ENCODE measurements around the gene KRTAP25-1.

The KRTAP25-1 gene

DNA sequence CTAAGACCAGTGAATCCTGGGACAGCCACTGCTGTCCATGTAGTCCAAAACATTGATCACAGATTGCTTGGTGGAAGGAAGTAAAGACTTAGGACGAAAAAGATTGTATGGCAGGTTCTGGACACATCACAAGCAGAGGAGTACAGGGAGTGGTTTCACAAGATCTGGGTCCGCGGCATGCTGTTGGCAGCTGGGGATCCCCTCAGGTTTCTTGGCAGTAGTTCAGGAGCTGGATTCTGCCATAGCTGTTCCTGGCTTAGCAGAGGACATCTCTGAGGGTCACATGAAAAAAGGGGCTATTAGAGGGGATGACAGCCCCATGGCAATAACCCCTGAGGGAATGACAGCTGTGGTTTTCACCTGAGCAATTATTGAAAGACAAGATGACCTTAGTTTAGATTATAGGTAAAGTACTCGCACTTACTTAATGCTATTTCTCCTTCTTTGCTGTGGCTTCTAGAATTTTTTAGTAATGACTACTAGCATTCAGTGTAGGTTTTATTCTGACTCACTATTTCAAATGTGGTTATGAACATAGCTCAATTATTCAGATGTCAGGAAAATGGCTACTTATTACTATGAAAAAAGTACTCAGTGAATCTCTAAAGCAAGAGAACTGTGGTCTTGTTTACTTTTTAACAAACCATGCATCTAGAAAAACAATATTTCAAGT, 40.0 kb upstream of the KRTAP25-1 start:
- H3K4me3 ChIP-seq (ENCODE audit: low read depth, low read length) = no peak overlapping the region
- TF ChIP-seq, protein P1, sequence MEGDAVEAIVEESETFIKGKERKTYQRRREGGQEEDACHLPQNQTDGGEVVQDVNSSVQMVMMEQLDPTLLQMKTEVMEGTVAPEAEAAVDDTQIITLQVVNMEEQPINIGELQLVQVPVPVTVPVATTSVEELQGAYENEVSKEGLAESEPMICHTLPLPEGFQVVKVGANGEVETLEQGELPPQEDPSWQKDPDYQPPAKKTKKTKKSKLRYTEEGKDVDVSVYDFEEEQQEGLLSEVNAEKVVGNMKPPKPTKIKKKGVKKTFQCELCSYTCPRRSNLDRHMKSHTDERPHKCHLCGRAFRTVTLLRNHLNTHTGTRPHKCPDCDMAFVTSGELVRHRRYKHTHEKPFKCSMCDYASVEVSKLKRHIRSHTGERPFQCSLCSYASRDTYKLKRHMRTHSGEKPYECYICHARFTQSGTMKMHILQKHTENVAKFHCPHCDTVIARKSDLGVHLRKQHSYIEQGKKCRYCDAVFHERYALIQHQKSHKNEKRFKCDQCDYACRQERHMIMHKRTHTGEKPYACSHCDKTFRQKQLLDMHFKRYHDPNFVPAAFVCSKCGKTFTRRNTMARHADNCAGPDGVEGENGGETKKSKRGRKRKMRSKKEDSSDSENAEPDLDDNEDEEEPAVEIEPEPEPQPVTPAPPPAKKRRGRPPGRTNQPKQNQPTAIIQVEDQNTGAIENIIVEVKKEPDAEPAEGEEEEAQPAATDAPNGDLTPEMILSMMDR (IDR thresholded peaks at IDR 0.05; ENCODE audit: control insufficient read depth, extremely low read depth, insufficient read depth) = no peak
- no peak for DNase-seq (ENCODE audit: low read depth)

GRCh38 chr21:30326390-30326789, 37.1 kb upstream of the KRTAP25-1 start:
- H3K4me3 ChIP-seq (ENCODE audit: low read depth, low read length) = no peak overlapping the region

DNA sequence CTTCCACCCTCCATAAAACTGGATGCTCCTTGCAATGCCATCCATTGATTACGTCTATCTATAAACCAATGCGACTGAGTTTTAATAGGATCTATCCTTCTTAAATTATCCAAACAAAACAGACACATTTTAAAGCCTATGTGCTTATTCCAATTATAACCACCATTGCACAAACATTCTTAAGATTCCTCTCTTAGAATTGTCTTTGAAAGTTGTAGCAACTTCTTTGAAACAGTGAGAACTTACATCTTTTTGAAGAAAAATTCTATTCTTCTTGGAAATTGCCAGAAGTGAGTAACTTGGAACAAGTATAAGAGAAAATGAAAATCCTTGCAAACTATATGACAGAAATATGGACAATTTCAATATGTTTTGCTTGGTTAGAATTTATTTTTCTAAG, 30.9 kb upstream of the KRTAP25-1 start, which contains the start of gene KRTAP26-1:
TSS of gene KRTAP26-1 (minus strand) at position 101 of the 400 bp plus-strand sequence. CDS start 280 bp downstream, outside the sequence.
- TF ChIP-seq, protein P1 (IDR thresholded peaks at IDR 0.05; ENCODE audit: control insufficient read depth, extremely low read depth, insufficient read depth) = no peak
- H3K4me3 ChIP-seq (ENCODE audit: low read depth, low read length) = no peak within 1 kb of the TSS
- no peak for DNase-seq (ENCODE audit: low read depth)

More at GRCh38 chr21:30326390-30326789, 37.1 kb upstream of the KRTAP25-1 start:
- no peak for DNase-seq (ENCODE audit: low read depth)
- TF ChIP-seq, protein P1 (IDR thresholded peaks at IDR 0.05; ENCODE audit: control insufficient read depth, extremely low read depth, insufficient read depth) = no peak

GRCh38 chr21:30315701-30316100, 26.4 kb upstream of the KRTAP25-1 start:
- H3K4me3 ChIP-seq (ENCODE audit: low read depth, low read length) = no peak overlapping the region
- DNase-seq (ENCODE audit: low read depth) = no peak
- TF ChIP-seq, protein P1 (IDR thresholded peaks at IDR 0.05; ENCODE audit: control insufficient read depth, extremely low read depth, insufficient read depth) = no peak

- no peak overlapping the region for H3K4me3 ChIP-seq (ENCODE audit: low read depth, low read length)
- TF ChIP-seq, protein P1 (IDR thresholded peaks at IDR 0.05; ENCODE audit: control insufficient read depth, extremely low read depth, insufficient read depth) = no peak
- DNase-seq (ENCODE audit: low read depth) = no peak
These were observed 17.6 kb upstream of the KRTAP25-1 start for GRCh38 chr21:30306884-30307283.

DNA sequence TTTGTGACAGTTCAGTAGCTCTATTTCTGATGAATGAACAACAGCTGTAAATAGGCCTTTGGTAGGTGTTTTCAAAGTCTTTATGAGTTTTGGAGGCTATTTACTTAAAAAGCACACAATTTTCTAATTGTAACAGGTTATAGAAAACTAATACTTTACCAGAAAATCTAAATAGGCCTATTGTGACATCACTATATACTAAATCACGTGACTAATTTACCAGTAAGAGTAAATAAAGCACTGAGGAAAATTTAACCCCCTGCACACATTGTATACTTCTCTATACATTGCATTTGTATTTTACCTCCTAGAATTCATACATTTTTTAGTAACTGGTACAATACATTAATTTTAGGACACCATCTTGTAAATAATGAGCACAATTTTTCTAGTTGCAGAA, 15.8 kb upstream of the KRTAP25-1 start:
- DNase-seq (ENCODE audit: low read depth) = no peak
- TF ChIP-seq, protein P1 (IDR thresholded peaks at IDR 0.05; ENCODE audit: control insufficient read depth, extremely low read depth, insufficient read depth) = no peak
- no peak overlapping the region for H3K4me3 ChIP-seq (ENCODE audit: low read depth, low read length)

DNA sequence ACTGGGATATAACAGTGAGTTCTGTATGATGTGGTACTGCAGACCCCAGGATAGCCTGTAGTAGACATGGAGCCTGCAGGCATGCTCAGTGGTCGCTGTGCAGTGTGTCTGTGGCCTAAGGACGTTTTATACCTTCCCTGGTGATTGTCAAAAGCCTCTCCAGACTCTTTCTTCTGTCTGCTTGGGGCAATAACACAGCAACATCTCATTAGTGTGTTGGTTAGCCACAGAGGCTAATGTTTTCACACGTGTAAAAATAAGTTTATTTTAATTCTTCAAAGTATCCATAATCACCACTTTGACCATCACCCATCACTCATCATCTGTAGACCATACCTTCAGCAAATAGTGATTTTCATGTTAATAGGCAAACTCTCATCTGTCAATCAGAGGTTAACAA, 6.5 kb downstream of the KRTAP25-1 start, which contains the start of gene KRTAP24-1:
TSS of gene KRTAP24-1 (minus strand) at position 101 of the 400 bp plus-strand sequence. CDS start at position 83, 18 bp downstream.
- TF ChIP-seq, protein P1 (IDR thresholded peaks at IDR 0.05; ENCODE audit: control insufficient read depth, extremely low read depth, insufficient read depth) = no peak
- DNase-seq (ENCODE audit: low read depth) = no peak
- H3K4me3 ChIP-seq (ENCODE audit: low read depth, low read length) = no peak within 1 kb of the TSS

Measured in LNCaP clone FGC (cell line).